K562 (cell line): ENCODE results near the gene PACSIN2. TPM values are rescaled to one million over a fixed set of nuclear protein-coding genes. Genes with fewer than 3 reads are reported as not detected.

Experiments
- ATAC-seq: fragments of 200-7000 bp; cut with Tn5 transposase; 3 replicates; pipeline ENCODE4 v1.9.1; 2020; ENCODE audit warnings: moderate library complexity
- BruUV-seq: library from RNA; stranded (reverse); fragments of 400-500 nt; replicated peaks from 2 replicates; lab custom pipeline; 2021; lab: Mats Ljungman, UMichigan
- CTCF ChIA-PET: fragments of 300-600 bp; formaldehyde crosslinking; extraction: SDS; loops from one replicate; lab custom pipeline; 2021; ENCODE audit warnings: low intra/inter-chr PET ratio; lab: Yijun Ruan, JAX
- POLR2A ChIA-PET: fragments of 300-600, 350-650 bp; sonication (Branson Sonifier 250); formaldehyde crosslinking; extraction: SDS; loops from one replicate; lab custom pipeline; 2021; ENCODE audit warnings: antibody characterized with exemption, inconsistent platforms; lab: Yijun Ruan, JAX
- DNase-seq, 4 experiments: peaks; one replicate each; pipeline versions ENCODE4 v3.0.0 to v3.0.0-alpha.2; 2011 to 2018; ENCODE audit warnings: low spot score in 3 of 4, mixed read lengths in 3 of 4; ENCODE audit errors: extremely low read depth in 1 of 4
- FAIRE-seq: peaks from 2 replicates; lab custom pipeline; 2011; peaks lifted over from hg19 to GRCh38; lab: Jason Lieb, UNC
- H2AFZ ChIP-seq: 2 replicates; pipeline ENCODE4 v1.6.0; 2011; ENCODE audit warnings: low read depth, low read length, control low read depth, inconsistent platforms
- H3K27ac ChIP-seq: fragments of 200-600 bp; 3 replicates; pipeline ENCODE4 v1.8.0; 2011; ENCODE audit warnings: low read depth, mild to moderate bottlenecking, control low read depth, inconsistent platforms, low read length, moderate library complexity, mixed read lengths; ENCODE audit errors: extremely low read depth
- H3K27me3 ChIP-seq, 2 experiments: fragments of 300-600 bp in 1 of 2; 2 replicates in 1 of 2; 3 replicates in 1 of 2; pipeline versions ENCODE4 v1.6.0 to v1.8.0; 2011; ENCODE audit warnings: inconsistent platforms in 2 of 2, low read length in 2 of 2, mild to moderate bottlenecking in 1 of 2, mixed read lengths in 1 of 2, moderate library complexity in 1 of 2; ENCODE audit not compliant: control insufficient read depth in 2 of 2, insufficient read depth in 2 of 2
- H3K36me3 ChIP-seq: fragments of 300-600 bp; 3 replicates; pipeline ENCODE4 v1.8.0; 2011; ENCODE audit warnings: mild to moderate bottlenecking, low read length, inconsistent platforms; ENCODE audit not compliant: control insufficient read depth, insufficient read depth
- H3K4me1 ChIP-seq, 2 experiments: fragments of 200-600 bp in 1 of 2; replicated peaks in 1 of 2; 2 replicates in 1 of 2; 3 replicates in 1 of 2; pipeline versions ENCODE4 v1.5.1 to v1.8.0; 2011; ENCODE audit warnings: inconsistent platforms in 2 of 2, low read length in 2 of 2, mild to moderate bottlenecking in 1 of 2, mixed read lengths in 1 of 2, moderate library complexity in 1 of 2; ENCODE audit not compliant: control insufficient read depth in 2 of 2, insufficient read depth in 2 of 2
- H3K4me2 ChIP-seq: 2 replicates; pipeline ENCODE4 v1.6.1; 2011; ENCODE audit warnings: low read length, control low read depth, inconsistent platforms, mixed read lengths; ENCODE audit not compliant: insufficient read depth
- H3K4me3 ChIP-seq: fragments of 200-600 bp; sonication (generic), shearing (Covaris generic); 2 replicates; pipeline ENCODE4 v1.5.1; 2016; ENCODE audit warnings: control low read depth, inconsistent platforms
- H3K79me2 ChIP-seq: fragments of 200-600 bp; 3 replicates; pipeline ENCODE4 v1.8.0; 2011; ENCODE audit warnings: low read length, inconsistent platforms; ENCODE audit not compliant: control insufficient read depth, insufficient read depth
- H3K9ac ChIP-seq, 2 experiments: 2 replicates each; pipeline versions ENCODE4 v1.6.0 to v1.6.1; 2011; ENCODE audit warnings: low read depth in 2 of 2, low read length in 2 of 2, control low read depth in 1 of 2, inconsistent platforms in 1 of 2, mild to moderate bottlenecking in 1 of 2, mixed read lengths in 1 of 2; ENCODE audit not compliant: insufficient read depth in 1 of 2
- H3K9me1 ChIP-seq: one replicate; pipeline ENCODE4 v1.6.0; 2011; ENCODE audit warnings: inconsistent platforms, mild to moderate bottlenecking, low read length, moderate library complexity; ENCODE audit not compliant: control insufficient read depth, insufficient read depth
- H3K9me3 ChIP-seq: replicated peaks from 2 replicates; pipeline ENCODE4 v1.5.1; 2011; ENCODE audit warnings: low read depth, low read length, inconsistent platforms; ENCODE audit not compliant: control insufficient read depth, insufficient read depth
- H4K20me1 ChIP-seq: replicated peaks from 2 replicates; pipeline ENCODE4 v1.6.1; 2011; ENCODE audit warnings: low read length, inconsistent platforms, mixed read lengths; ENCODE audit not compliant: control insufficient read depth, insufficient read depth
- BRCA1 ChIP-seq, 2 experiments: fragments of 450-650 bp in 1 of 2; sonication (generic) in 1 of 2; formaldehyde crosslinking in 1 of 2; IDR thresholded peaks; 2 replicates each; pipeline versions ENCODE4 v1.5.0 to v1.6.1; 2017 to 2020; ENCODE audit warnings: mild to moderate bottlenecking in 1 of 2, missing genetic modification reagents in 1 of 2
- BRF1 ChIP-seq: IDR thresholded peaks from 3 replicates; pipeline ENCODE4 v1.6.1; 2011; ENCODE audit warnings: borderline replicate concordance, mild to moderate bottlenecking; ENCODE audit not compliant: insufficient read length; ENCODE audit errors: extremely low read depth
- HDAC1 ChIP-seq, 2 experiments: fragments of 450-650 bp; IDR thresholded peaks; 2 replicates each; pipeline ENCODE4 v1.6.1; 2016 to 2017; ENCODE audit warnings: inconsistent platforms in 1 of 2, mild to moderate bottlenecking in 1 of 2, moderate library complexity in 1 of 2
- JUNB ChIP-seq: fragments of 450-650 bp; formaldehyde crosslinking; conservative IDR thresholded peaks from 2 replicates; pipeline ENCODE4 v1.4.0; 2020; ENCODE audit warnings: mild to moderate bottlenecking
- POLR2AphosphoS2 ChIP-seq: IDR thresholded peaks from 2 replicates; pipeline ENCODE4 v1.6.1; 2012; ENCODE audit warnings: low read length, improper control_type of control experiment
- ZBTB8A ChIP-seq: fragments of 450-650 bp; IDR thresholded peaks from 2 replicates; pipeline ENCODE4 v1.6.1; 2018; ENCODE audit warnings: mild to moderate bottlenecking, moderate library complexity; ENCODE audit not compliant: partially characterized antibody
- ZFX ChIP-seq: sonication (generic); formaldehyde crosslinking; IDR thresholded peaks from 2 replicates; pipeline ENCODE4 v1.8.0; 2022; ENCODE audit warnings: mild to moderate bottlenecking, missing genetic modification reagents, moderate library complexity
- ZNF561 ChIP-seq: fragments of 450-650 bp; formaldehyde crosslinking; conservative IDR thresholded peaks from 2 replicates; pipeline ENCODE4 v1.4.0; 2020; ENCODE audit warnings: mild to moderate bottlenecking, moderate library complexity
- ZNF584 ChIP-seq: fragments of 200-800 bp; sonication (Bioruptor generic); IDR thresholded peaks from 2 replicates; pipeline ENCODE4 v1.6.1; 2016; ENCODE audit warnings: low read depth, mild to moderate bottlenecking, missing genetic modification characterization, missing compliant biosample characterization
- ZNF785 ChIP-seq: fragments of 250-450 bp; sonication (Bioruptor Pico); IDR thresholded peaks from 2 replicates; pipeline ENCODE4 v1.4.0; 2020; ENCODE audit warnings: mild to moderate bottlenecking
- WGBS: fragments of 100-300 bp; shearing (Covaris generic); methylation state at CpG from one replicate; pipeline ENCODE4 v1.1.6; 2016; ENCODE audit warnings: low coverage, mixed read lengths; ENCODE audit not compliant: insufficient coverage; ENCODE audit errors: missing lambda C conversion rate; 5-methylcytosine and 5-hydroxymethylcytosine counted together
- in situ Hi-C: fragments of 300-500 bp; cut with MboI; formaldehyde crosslinking; loops from 4 replicates; pipeline ENCODE4 v1.15.0; 2018; ENCODE audit warnings: inconsistent platforms, mixed read lengths
- intact Hi-C: fragments of 100-400 bp; cut with micrococcal nuclease; formaldehyde crosslinking; loops from 2 replicates; pipeline ENCODE4 v1.14.2; 2022
- polyA plus RNA-seq, 8 experiments: library from polyadenylated mRNA; depleted of rRNA in 4 of 8; stranded (reverse) in 5 of 8; unstranded in 3 of 8; fragments of >200 nt; fragmentation: Nextera tagmentation in 2 of 8; fragmentation: Illumina TruSeq in 1 of 8; extraction: Ambion mirVana in 2 of 8; extraction: Trizol in 1 of 8; gene quantifications; 2 replicates each; pipeline versions ENCODE4 v1.2.1 to v1.2.3, GENCODE V29; 2011 to 2014; ENCODE audit warnings: inconsistent platforms in 1 of 8, missing spikeins in 1 of 8
- total RNA-seq, 7 experiments: library from RNA; depleted of rRNA in 6 of 7; stranded (reverse); fragments of >200 nt in 6 of 7; fragmentation: Illumina TruSeq in 2 of 7; extraction: Trizol in 2 of 7; gene quantifications; 2 replicates each; pipeline versions ENCODE4 v1.2.1 to v1.2.3, GENCODE V29; 2011 to 2021; ENCODE audit warnings: low replicate concordance in 1 of 7
- TF ChIP-seq, protein P1 (sequence below), 2 experiments: fragments of 450-650 bp; formaldehyde crosslinking in 1 of 2; IDR thresholded peaks; 2 replicates each; pipeline versions ENCODE4 v1.4.0 to v1.6.1; 2014 to 2020; ENCODE audit warnings: mild to moderate bottlenecking in 2 of 2, borderline replicate concordance in 1 of 2, low read depth in 1 of 2
- TF ChIP-seq, protein P2 (sequence below): fragments of 250-450 bp; sonication (Bioruptor Pico); IDR thresholded peaks from 2 replicates; pipeline ENCODE4 v1.8.0; 2022; ENCODE audit warnings: inconsistent platforms, mild to moderate bottlenecking, moderate library complexity, borderline replicate concordance

PACSIN2 gene
- total and polyA plus RNA-seq, 9 of the 15 experiments (the other 6 are each of a cell fraction or from before 2014, with no cell fraction given), result 0.45 to 45.1 (median 23.9) TPM

DNA sequence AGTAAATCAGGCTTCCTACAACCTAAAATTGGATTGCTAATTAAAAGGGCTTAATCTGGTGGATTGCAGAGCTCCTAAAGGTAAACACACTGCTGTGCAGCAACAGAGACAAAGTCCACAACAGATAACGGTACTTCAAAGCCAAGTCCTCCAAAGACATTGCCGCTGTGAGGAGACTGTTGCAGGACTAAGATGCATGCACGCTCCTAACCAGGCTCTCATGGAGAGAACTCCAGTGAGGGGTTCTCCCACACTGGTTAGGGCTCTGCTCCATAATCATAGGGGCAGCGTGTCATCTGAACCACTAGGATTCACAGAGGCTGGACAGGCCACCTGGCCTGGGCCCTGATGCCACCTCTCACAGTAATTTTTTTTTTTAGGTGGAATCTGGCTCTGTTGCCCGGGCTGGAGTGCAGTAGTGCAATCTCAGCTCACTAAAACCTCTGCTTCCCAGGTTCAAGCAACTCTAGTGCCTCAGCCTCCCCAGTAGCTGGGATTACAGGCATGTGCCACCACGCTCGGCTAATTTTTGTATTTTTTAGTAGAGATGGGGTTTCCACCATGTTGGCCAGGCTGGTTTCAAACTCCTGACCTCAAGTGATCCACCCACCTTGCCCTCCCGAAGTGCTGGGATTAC lies 101.0 kb downstream of the PACSIN2 start:
- Histone ChIP-seq H3K27me3 (no peaks in the 10 kb centered on the region), H3K9me1 (no peaks in the 10 kb centered on the region), H3K9me3 (no peaks in the 10 kb centered on the region), H3K36me3 (no peaks in the 10 kb centered on the region; the same call in 2 of the 3 replicates), H4K20me1 (peaks cover 42% of the 10 kb centered on the region; the same call in 1 of the 2 replicates), H2AFZ (no peak overlapping the region), H3K4me2 (no peak overlapping the region), H3K9ac (no peak overlapping the region), H3K4me3 (no peak overlapping the region), H3K27ac (no peak overlapping the region), H3K79me2 (peaks cover 19% of the 10 kb centered on the region; the same call in 2 of the 3 replicates), H3K4me1 (peaks cover 0 to 3% of the 10 kb centered on the region in 2 experiments; a peak in 2 of 5 replicates)
- in situ Hi-C loops (no loop called here), intact Hi-C loops (no loop called here)
- CTCF ChIA-PET, result no interaction called here
- no peak for DNase-seq
- WGBS, result 66% methylated on average over 7 of the region's 8 CpGs
- FAIRE-seq, result no peak
- POLR2A ChIA-PET, result interaction anchor here (0.6 kb wide), 1 partner anchor 158 kb away, joined by 3 read pairs; no protein-coding TSS in a partner anchor
- ATAC-seq, result no peak
- no TSS peak for BruUV-seq
- TF ChIP-seq POLR2AphosphoS2 (no peak), ZFX (CRISPR knock-in tag) (no peak), ZNF785 (CRISPR knock-in tag) (no peak), ZBTB8A (no peak), BRCA1 (IDR thresholded peaks at IDR 0.05) (no peak), BRCA1 (CRISPR knock-in tag; IDR thresholded peaks at IDR 0.05) (no peak), HDAC1 (IDR thresholded peaks at IDR 0.05) (no peak), BRF1 (no peak), ZNF584 (CRISPR knock-in tag) (no peak), ZNF561 (no peak), JUNB (CRISPR knock-in tag) (no peak)
- TF ChIP-seq, protein P1, sequence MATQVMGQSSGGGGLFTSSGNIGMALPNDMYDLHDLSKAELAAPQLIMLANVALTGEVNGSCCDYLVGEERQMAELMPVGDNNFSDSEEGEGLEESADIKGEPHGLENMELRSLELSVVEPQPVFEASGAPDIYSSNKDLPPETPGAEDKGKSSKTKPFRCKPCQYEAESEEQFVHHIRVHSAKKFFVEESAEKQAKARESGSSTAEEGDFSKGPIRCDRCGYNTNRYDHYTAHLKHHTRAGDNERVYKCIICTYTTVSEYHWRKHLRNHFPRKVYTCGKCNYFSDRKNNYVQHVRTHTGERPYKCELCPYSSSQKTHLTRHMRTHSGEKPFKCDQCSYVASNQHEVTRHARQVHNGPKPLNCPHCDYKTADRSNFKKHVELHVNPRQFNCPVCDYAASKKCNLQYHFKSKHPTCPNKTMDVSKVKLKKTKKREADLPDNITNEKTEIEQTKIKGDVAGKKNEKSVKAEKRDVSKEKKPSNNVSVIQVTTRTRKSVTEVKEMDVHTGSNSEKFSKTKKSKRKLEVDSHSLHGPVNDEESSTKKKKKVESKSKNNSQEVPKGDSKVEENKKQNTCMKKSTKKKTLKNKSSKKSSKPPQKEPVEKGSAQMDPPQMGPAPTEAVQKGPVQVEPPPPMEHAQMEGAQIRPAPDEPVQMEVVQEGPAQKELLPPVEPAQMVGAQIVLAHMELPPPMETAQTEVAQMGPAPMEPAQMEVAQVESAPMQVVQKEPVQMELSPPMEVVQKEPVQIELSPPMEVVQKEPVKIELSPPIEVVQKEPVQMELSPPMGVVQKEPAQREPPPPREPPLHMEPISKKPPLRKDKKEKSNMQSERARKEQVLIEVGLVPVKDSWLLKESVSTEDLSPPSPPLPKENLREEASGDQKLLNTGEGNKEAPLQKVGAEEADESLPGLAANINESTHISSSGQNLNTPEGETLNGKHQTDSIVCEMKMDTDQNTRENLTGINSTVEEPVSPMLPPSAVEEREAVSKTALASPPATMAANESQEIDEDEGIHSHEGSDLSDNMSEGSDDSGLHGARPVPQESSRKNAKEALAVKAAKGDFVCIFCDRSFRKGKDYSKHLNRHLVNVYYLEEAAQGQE (IDR thresholded peaks at IDR 0.05; ENCODE audit: borderline replicate concordance), result no peak
- TF ChIP-seq, protein P1 (CRISPR knock-in tag; IDR thresholded peaks at IDR 0.05; ENCODE audit: low read depth), result no peak
- TF ChIP-seq, protein P2, sequence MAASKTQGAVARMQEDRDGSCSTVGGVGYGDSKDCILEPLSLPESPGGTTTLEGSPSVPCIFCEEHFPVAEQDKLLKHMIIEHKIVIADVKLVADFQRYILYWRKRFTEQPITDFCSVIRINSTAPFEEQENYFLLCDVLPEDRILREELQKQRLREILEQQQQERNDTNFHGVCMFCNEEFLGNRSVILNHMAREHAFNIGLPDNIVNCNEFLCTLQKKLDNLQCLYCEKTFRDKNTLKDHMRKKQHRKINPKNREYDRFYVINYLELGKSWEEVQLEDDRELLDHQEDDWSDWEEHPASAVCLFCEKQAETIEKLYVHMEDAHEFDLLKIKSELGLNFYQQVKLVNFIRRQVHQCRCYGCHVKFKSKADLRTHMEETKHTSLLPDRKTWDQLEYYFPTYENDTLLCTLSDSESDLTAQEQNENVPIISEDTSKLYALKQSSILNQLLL, result no peak
